HCT116 (cell line): ENCODE results near the gene MYH7. TPM values are rescaled to one million over a fixed set of nuclear protein-coding genes. Genes with fewer than 3 reads are reported as not detected.

Experiments used
- ATAC-seq: fragments of 200-7000 bp; cut with Tn5 transposase; 2 replicates; pipeline ENCODE4 v1.9.1; 2020; ENCODE audit warnings: mild to moderate bottlenecking, moderate library complexity
- BruUV-seq: library from RNA; stranded (reverse); fragments of 400-500 nt; replicated peaks from 2 replicates; lab custom pipeline; 2021; lab: Mats Ljungman, UMichigan
- CTCF ChIA-PET: fragments of 300-600 bp; sonication (Branson Sonifier 250); formaldehyde crosslinking; loops from one replicate; lab custom pipeline; 2021; ENCODE audit warnings: antibody characterized with exemption; lab: Charles Lee
- POLR2A ChIA-PET: fragments of 300-600, 350-600 bp; sonication (Branson Sonifier 250); formaldehyde crosslinking; loops from one replicate; lab custom pipeline; 2021; ENCODE audit warnings: antibody characterized with exemption; lab: Charles Lee
- RAD21 ChIA-PET, 2 experiments: fragments of 300-600 bp; sonication (Branson Sonifier 250); formaldehyde crosslinking; loops; one replicate each; lab custom pipeline; 2023; ENCODE audit warnings: low total read pairs in 2 of 2; ENCODE audit not compliant: uncharacterized antibody in 2 of 2, unreplicated experiment in 2 of 2, low non-redundant PET in 1 of 2; lab: Charles Lee
- DNase-seq: peaks from one replicate; pipeline ENCODE4 v3.0.0-alpha.2; 2010; ENCODE audit warnings: low read depth, low spot score
- H2AFZ ChIP-seq: fragments of 200-600 bp; shearing (Covaris generic), sonication (generic); 2 replicates; pipeline ENCODE4 v1.6.1; 2017; ENCODE audit warnings: low read depth, mixed run types, mixed read lengths, antibody characterized with exemption, low read length; ENCODE audit not compliant: poor library complexity, severe bottlenecking
- H3K27ac ChIP-seq: 2 replicates; pipeline ENCODE4 v1.5.1; 2012; ENCODE audit warnings: low read depth, low read length
- H3K27me3 ChIP-seq: fragments of 200-600 bp; sonication (generic); 2 replicates; pipeline ENCODE4 v1.6.1; 2016; ENCODE audit warnings: mixed run types, low read length, mixed read lengths; ENCODE audit not compliant: insufficient read depth
- H3K36me3 ChIP-seq, 2 experiments: fragments of 200-500 bp in 1 of 2; fragments of 200-600 bp in 1 of 2; sonication (Bioruptor generic) in 1 of 2; sonication (generic) in 1 of 2; 2 replicates each; pipeline versions ENCODE4 v1.5.1 to v1.6.1; 2014 to 2016; ENCODE audit warnings: low read length in 2 of 2, inconsistent platforms in 1 of 2, mixed read lengths in 1 of 2, mixed run types in 1 of 2; ENCODE audit not compliant: insufficient read depth in 2 of 2, control insufficient read depth in 1 of 2
- H3K4me1 ChIP-seq, 2 experiments: fragments of 200-600 bp in 1 of 2; sonication (generic) in 1 of 2; 2 replicates each; pipeline versions ENCODE4 v1.5.1 to v1.6.1; 2012 to 2017; ENCODE audit warnings: low read length in 2 of 2, inconsistent platforms in 1 of 2, mild to moderate bottlenecking in 1 of 2, mixed read lengths in 1 of 2, mixed run types in 1 of 2, moderate library complexity in 1 of 2; ENCODE audit not compliant: insufficient read depth in 2 of 2, control insufficient read depth in 1 of 2
- H3K4me2 ChIP-seq: fragments of 200-600 bp; sonication (generic); 2 replicates; pipeline ENCODE4 v1.6.1; 2017; ENCODE audit warnings: mixed run types, low read length, mixed read lengths
- H3K4me3 ChIP-seq, 2 experiments: fragments of 200-600 bp in 1 of 2; sonication (generic) in 1 of 2; replicated peaks in 1 of 2; 2 replicates each; pipeline ENCODE4 v1.5.1; 2011 to 2016; ENCODE audit warnings: low read length in 2 of 2, control low read depth in 1 of 2, low read depth in 1 of 2, mild to moderate bottlenecking in 1 of 2, mixed read lengths in 1 of 2, mixed run types in 1 of 2
- H3K79me2 ChIP-seq: fragments of 200-600 bp; sonication (generic); 2 replicates; pipeline ENCODE4 v1.6.1; 2017; ENCODE audit warnings: mild to moderate bottlenecking, mixed run types, low read length, moderate library complexity, mixed read lengths; ENCODE audit not compliant: insufficient read depth
- H3K9ac ChIP-seq: fragments of 200-600 bp; sonication (generic); 2 replicates; pipeline ENCODE4 v1.6.1; 2016; ENCODE audit warnings: low read length, mixed read lengths
- H3K9me2 ChIP-seq: fragments of 200-600 bp; sonication (generic), shearing (Covaris generic); 2 replicates; pipeline ENCODE4 v1.6.1; 2017; ENCODE audit warnings: mixed run types, mild to moderate bottlenecking, moderate library complexity; ENCODE audit not compliant: insufficient read depth
- H3K9me3 ChIP-seq, 2 experiments: fragments of 200-500 bp in 1 of 2; fragments of 200-600 bp in 1 of 2; sonication (Bioruptor generic) in 1 of 2; sonication (generic) in 1 of 2; 2 replicates each; pipeline ENCODE4 v1.6.1; 2014 to 2017; ENCODE audit warnings: low read length in 2 of 2, mixed read lengths in 2 of 2, inconsistent platforms in 1 of 2, low read depth in 1 of 2, mild to moderate bottlenecking in 1 of 2, mixed run types in 1 of 2, moderate library complexity in 1 of 2; ENCODE audit not compliant: control insufficient read depth in 1 of 2, insufficient read depth in 1 of 2
- H4K20me1 ChIP-seq: fragments of 200-600 bp; sonication (generic), shearing (Covaris generic); 2 replicates; pipeline ENCODE4 v1.6.1; 2017; ENCODE audit warnings: mixed run types, mild to moderate bottlenecking, moderate library complexity; ENCODE audit not compliant: insufficient read depth
- CEBPB ChIP-seq: IDR thresholded peaks from 2 replicates; pipeline ENCODE4 v1.6.1; 2012; ENCODE audit warnings: low read depth
- EGR1 ChIP-seq: IDR thresholded peaks from 2 replicates; pipeline ENCODE4 v1.6.1; 2012; ENCODE audit warnings: low read depth
- EZH2 ChIP-seq: fragments of 200-600 bp; sonication (generic); IDR thresholded peaks from 2 replicates; pipeline ENCODE4 v1.6.1; 2017; ENCODE audit warnings: antibody characterized with exemption, mixed run types
- FOSL1 ChIP-seq: IDR thresholded peaks from 2 replicates; pipeline ENCODE4 v1.6.1; 2012; ENCODE audit warnings: low read depth
- POLR2A ChIP-seq: IDR thresholded peaks from 2 replicates; pipeline ENCODE4 v1.7.0; 2011; ENCODE audit warnings: borderline replicate concordance; ENCODE audit not compliant: insufficient read depth, insufficient read length; ENCODE audit errors: extremely low read depth
- POLR2AphosphoS5 ChIP-seq: IDR thresholded peaks from 2 replicates; pipeline ENCODE4 v1.6.1; 2011; ENCODE audit warnings: mild to moderate bottlenecking, low read depth, low read length, moderate library complexity
- RAD21 ChIP-seq: IDR thresholded peaks from 2 replicates; pipeline ENCODE4 v1.6.1; 2012; ENCODE audit warnings: low read depth, mild to moderate bottlenecking
- SIN3A ChIP-seq: IDR thresholded peaks from 2 replicates; pipeline ENCODE4 v1.6.1; 2012; ENCODE audit warnings: low read depth
- ZFX ChIP-seq: fragments of 450-650 bp; IDR thresholded peaks from 2 replicates; pipeline ENCODE4 v1.6.1; 2017
- ZNF274 ChIP-seq: fragments of 200-500 bp; sonication (Bioruptor generic); IDR thresholded peaks from 2 replicates; pipeline ENCODE4 v1.6.1; 2014; ENCODE audit warnings: mild to moderate bottlenecking, low read depth, low read length, inconsistent platforms
- intact Hi-C: fragments of 100-400 bp; cut with micrococcal nuclease; formaldehyde crosslinking; loops from 2 replicates; pipeline ENCODE4 v1.10.0; 2022
- total RNA-seq: library from RNA; stranded (reverse); gene quantifications from one replicate; pipeline ENCODE4 v1.2.1, GENCODE V29; 2021; ENCODE audit not compliant: unreplicated experiment
- TF ChIP-seq, protein P1 (sequence below): IDR thresholded peaks from 2 replicates; pipeline ENCODE4 v1.6.1; 2012
- TF ChIP-seq, protein P2 (sequence below), 3 experiments: fragments of 200-600 bp in 1 of 3; sonication (generic) in 1 of 3; IDR thresholded peaks in 2 of 3; conservative IDR thresholded peaks in 1 of 3; 2 replicates each; pipeline ENCODE4 v1.5.1; 2012 to 2017; ENCODE audit warnings: low read depth in 2 of 3, low read length in 2 of 3, antibody characterized with exemption in 1 of 3, borderline replicate concordance in 1 of 3, control low read depth in 1 of 3, mild to moderate bottlenecking in 1 of 3, mixed read lengths in 1 of 3, mixed run types in 1 of 3, moderate library complexity in 1 of 3; ENCODE audit not compliant: insufficient read depth in 1 of 3
- TF ChIP-seq, protein P3 (sequence below): IDR thresholded peaks from 2 replicates; pipeline ENCODE4 v1.6.1; 2012; ENCODE audit warnings: low read depth

MYH7 gene
- total RNA-seq, 1 experiment from 2014 or later = not detected

DNA sequence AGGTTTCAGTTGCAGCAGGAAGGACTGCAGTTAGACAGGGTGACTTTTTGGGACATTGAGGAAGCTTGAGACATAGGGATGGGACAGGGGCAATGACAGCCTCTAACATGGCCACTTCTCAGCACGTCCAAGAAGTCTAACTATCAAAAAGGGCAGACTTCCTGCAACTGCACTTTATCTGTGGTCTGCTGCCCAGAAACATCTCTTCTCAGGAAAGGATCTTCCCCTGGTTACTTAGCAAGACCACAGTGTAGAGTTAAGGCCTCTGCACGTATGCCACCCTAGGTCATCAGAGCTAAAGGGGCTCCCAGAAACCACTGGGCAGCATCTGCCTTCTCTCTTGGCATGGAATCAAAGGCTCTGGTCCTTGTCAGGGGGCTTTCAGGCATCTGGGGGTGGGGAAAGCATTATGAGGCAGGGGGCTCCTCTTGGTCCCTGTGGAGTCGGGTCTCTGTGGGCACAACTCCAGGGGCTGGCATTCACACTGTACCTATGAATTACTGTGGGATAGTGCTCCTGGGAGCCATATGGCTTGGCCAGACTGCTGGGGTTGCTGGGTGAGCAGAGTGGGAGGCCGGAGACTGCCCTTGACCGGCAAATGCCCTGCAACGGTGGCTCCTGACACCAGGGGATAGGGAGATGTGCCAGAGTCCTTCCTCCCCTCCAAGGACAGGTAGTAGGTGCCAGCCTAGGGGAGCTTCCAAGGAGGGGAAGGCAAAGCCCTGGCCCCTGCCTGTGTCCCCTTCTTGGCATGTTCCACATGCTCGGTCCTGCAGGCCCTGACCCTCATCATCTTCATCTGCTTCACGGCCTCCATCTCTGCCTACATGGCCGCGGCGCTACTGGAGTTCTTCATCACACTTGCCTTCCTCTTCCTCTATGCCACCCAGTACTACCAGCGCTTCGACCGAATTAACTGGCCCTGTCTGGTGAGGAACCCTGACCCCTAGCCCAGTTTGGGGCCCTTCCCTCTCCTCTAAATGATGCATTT is 57.6 kb downstream of the MYH7 start:
- no peak for ATAC-seq
- Histone ChIP-seq H3K27me3 (0 out of 2 replicates have a peak, but pooled peaks cover 6% of the 10 kb centered on the region), H3K9ac (no peak overlapping the region), H2AFZ (no peak overlapping the region), H3K36me3 (no peaks in the 10 kb centered on the region), H3K9me3 (no peaks in the 10 kb centered on the region), H3K4me3 (no peak overlapping the region), H3K9me2 (no peaks in the 10 kb centered on the region), H4K20me1 (no peaks in the 10 kb centered on the region), H3K4me1 (no peaks in the 10 kb centered on the region), H3K4me2 (no peak overlapping the region), H3K27ac (no peak overlapping the region), H3K79me2 (no peaks in the 10 kb centered on the region)
- no TSS peak for BruUV-seq
- intact Hi-C loops = no loop called here
- RAD21 ChIA-PET = no interaction called here
- DNase-seq = no peak
- TF ChIP-seq, protein P1, sequence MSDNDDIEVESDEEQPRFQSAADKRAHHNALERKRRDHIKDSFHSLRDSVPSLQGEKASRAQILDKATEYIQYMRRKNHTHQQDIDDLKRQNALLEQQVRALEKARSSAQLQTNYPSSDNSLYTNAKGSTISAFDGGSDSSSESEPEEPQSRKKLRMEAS = no peak
- no peak for TF ChIP-seq ZNF274
- TF ChIP-seq, protein P2, sequence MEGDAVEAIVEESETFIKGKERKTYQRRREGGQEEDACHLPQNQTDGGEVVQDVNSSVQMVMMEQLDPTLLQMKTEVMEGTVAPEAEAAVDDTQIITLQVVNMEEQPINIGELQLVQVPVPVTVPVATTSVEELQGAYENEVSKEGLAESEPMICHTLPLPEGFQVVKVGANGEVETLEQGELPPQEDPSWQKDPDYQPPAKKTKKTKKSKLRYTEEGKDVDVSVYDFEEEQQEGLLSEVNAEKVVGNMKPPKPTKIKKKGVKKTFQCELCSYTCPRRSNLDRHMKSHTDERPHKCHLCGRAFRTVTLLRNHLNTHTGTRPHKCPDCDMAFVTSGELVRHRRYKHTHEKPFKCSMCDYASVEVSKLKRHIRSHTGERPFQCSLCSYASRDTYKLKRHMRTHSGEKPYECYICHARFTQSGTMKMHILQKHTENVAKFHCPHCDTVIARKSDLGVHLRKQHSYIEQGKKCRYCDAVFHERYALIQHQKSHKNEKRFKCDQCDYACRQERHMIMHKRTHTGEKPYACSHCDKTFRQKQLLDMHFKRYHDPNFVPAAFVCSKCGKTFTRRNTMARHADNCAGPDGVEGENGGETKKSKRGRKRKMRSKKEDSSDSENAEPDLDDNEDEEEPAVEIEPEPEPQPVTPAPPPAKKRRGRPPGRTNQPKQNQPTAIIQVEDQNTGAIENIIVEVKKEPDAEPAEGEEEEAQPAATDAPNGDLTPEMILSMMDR (IDR thresholded peaks at IDR 0.05 in 2 of 3, conservative IDR thresholded peaks at IDR 0.05 in 1 of 3; ENCODE audit: borderline replicate concordance in 1 of 3, insufficient read depth in 1 of 3, low read depth in 2 of 3, low read length in 2 of 3) = no peak
- no peak for TF ChIP-seq RAD21
- no peak for TF ChIP-seq EZH2
- TF ChIP-seq, protein P3, sequence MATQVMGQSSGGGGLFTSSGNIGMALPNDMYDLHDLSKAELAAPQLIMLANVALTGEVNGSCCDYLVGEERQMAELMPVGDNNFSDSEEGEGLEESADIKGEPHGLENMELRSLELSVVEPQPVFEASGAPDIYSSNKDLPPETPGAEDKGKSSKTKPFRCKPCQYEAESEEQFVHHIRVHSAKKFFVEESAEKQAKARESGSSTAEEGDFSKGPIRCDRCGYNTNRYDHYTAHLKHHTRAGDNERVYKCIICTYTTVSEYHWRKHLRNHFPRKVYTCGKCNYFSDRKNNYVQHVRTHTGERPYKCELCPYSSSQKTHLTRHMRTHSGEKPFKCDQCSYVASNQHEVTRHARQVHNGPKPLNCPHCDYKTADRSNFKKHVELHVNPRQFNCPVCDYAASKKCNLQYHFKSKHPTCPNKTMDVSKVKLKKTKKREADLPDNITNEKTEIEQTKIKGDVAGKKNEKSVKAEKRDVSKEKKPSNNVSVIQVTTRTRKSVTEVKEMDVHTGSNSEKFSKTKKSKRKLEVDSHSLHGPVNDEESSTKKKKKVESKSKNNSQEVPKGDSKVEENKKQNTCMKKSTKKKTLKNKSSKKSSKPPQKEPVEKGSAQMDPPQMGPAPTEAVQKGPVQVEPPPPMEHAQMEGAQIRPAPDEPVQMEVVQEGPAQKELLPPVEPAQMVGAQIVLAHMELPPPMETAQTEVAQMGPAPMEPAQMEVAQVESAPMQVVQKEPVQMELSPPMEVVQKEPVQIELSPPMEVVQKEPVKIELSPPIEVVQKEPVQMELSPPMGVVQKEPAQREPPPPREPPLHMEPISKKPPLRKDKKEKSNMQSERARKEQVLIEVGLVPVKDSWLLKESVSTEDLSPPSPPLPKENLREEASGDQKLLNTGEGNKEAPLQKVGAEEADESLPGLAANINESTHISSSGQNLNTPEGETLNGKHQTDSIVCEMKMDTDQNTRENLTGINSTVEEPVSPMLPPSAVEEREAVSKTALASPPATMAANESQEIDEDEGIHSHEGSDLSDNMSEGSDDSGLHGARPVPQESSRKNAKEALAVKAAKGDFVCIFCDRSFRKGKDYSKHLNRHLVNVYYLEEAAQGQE = no peak
- TF ChIP-seq ZFX = no peak
- no peak for TF ChIP-seq EGR1
- TF ChIP-seq FOSL1 = no peak
- no peak for TF ChIP-seq CEBPB
- TF ChIP-seq SIN3A = no peak
- TF ChIP-seq POLR2AphosphoS5 = no peak
- no peak for TF ChIP-seq POLR2A
- POLR2A ChIA-PET = no interaction called here
- CTCF ChIA-PET = no interaction called here
